Astrocyte of the spinal cord (primary cell): ENCODE results near the gene TRIM72.
"Not testable (repeated sequence)": the region's sequence is repeated elsewhere in the genome, so short reads cannot be mapped to it uniquely, and the experiment has no call there.

Experiments used
- DNase-seq: peaks from one replicate; pipeline ENCODE4 v3.0.0; 2011; ENCODE audit warnings: low read depth, low spot score
- H3K4me3 ChIP-seq: 2 replicates; pipeline ENCODE4 v1.5.1; 2011; ENCODE audit warnings: low read depth, mild to moderate bottlenecking, low read length, moderate library complexity
- in situ Hi-C: cut with HindIII; loops from 2 replicates; pipeline ENCODE4 v1.10.0; 2017; ENCODE audit warnings: low sequenced_read_pairs
- TF ChIP-seq, protein P1 (sequence below): IDR thresholded peaks from 2 replicates; pipeline ENCODE4 v1.5.1; 2012; ENCODE audit warnings: low read depth, mild to moderate bottlenecking, low read length, inconsistent platforms

The TRIM72 gene

DNA sequence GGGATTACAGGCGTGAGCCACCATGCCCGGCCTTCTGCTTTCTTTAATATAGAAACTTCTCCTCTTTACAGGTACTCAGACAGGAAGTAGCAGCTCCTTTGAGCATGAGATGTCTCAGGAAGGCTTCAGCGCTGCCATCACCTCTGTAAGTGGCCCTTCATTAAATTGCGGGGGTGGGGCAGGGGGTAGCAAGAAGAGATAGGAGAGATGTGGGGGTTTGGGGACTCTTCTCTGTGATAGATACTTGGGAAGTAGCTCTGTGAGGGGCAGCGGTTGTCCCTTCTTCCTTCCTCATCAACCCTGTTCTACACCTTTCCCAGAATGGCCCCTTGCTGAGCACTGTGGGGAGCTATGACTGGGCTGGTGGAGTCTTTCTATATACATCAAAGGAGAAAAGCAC lies 62.7 kb downstream of the TRIM72 start:
- H3K4me3 ChIP-seq: no peak overlapping the region
- in situ Hi-C loops: no loop called here
- DNase-seq: no peak
- TF ChIP-seq, protein P1, sequence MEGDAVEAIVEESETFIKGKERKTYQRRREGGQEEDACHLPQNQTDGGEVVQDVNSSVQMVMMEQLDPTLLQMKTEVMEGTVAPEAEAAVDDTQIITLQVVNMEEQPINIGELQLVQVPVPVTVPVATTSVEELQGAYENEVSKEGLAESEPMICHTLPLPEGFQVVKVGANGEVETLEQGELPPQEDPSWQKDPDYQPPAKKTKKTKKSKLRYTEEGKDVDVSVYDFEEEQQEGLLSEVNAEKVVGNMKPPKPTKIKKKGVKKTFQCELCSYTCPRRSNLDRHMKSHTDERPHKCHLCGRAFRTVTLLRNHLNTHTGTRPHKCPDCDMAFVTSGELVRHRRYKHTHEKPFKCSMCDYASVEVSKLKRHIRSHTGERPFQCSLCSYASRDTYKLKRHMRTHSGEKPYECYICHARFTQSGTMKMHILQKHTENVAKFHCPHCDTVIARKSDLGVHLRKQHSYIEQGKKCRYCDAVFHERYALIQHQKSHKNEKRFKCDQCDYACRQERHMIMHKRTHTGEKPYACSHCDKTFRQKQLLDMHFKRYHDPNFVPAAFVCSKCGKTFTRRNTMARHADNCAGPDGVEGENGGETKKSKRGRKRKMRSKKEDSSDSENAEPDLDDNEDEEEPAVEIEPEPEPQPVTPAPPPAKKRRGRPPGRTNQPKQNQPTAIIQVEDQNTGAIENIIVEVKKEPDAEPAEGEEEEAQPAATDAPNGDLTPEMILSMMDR: no peak

GRCh38 chr16:31277659-31278260 lies 63.8 kb downstream of the TRIM72 start:
- TF ChIP-seq, protein P1: no peak
- no peak overlapping the region for H3K4me3 ChIP-seq
- in situ Hi-C loops: no loop called here
- no peak for DNase-seq

DNA sequence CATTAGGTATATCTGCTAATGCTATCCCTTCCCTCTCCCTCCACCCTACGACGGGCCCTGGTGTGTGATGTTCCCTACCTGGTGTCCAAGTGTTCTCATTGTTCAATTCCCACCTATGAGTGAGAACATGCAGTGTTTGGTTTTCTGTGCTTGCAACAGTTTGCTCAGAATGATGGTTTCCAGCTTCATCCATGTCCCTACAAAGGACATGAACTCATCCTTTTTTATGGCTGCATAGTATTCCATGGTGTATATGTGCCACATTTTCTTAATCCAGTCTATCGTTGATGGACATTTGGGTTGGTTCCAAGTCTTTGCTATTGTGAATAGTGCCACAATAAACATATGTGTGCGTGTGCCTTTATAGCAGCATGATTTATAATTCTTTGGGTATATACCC lies 64.9 kb downstream of the TRIM72 start:
- H3K4me3 ChIP-seq, DNase-seq, in situ Hi-C loops: not testable (repeated sequence)
